Nephron (organoid): ENCODE data around the gene ACVR1B.
A peak's percentile ranks its signal among the peaks of the same experiment; 100 is the strongest.

Experiments
- H3K27ac Mint-ChIP-seq, 3 experiments: 2 replicates each; pipeline ENCODE4 v1.8.0; 2020; ENCODE audit warnings: mixed read lengths in 3 of 3, mild to moderate bottlenecking in 2 of 3, moderate library complexity in 1 of 3
- H3K27me3 Mint-ChIP-seq: 2 replicates; pipeline ENCODE4 v1.8.0; 2021; ENCODE audit warnings: low read depth, mild to moderate bottlenecking, moderate library complexity, mixed read lengths
- H3K36me3 Mint-ChIP-seq: 2 replicates; pipeline ENCODE4 v1.8.0; 2020; ENCODE audit warnings: low read depth, mixed read lengths
- H3K4me1 Mint-ChIP-seq: 2 replicates; pipeline ENCODE4 v1.8.0; 2020; ENCODE audit warnings: mixed read lengths
- H3K4me3 Mint-ChIP-seq, 3 experiments: 2 replicates each; pipeline ENCODE4 v1.8.0; 2020; ENCODE audit warnings: mild to moderate bottlenecking in 3 of 3, mixed read lengths in 3 of 3, moderate library complexity in 2 of 3
- H3K9me3 Mint-ChIP-seq: 2 replicates; pipeline ENCODE4 v1.8.0; 2020; ENCODE audit warnings: mixed read lengths
- TF ChIP-seq, protein P1 (sequence below), 3 experiments: fragments of 200-600 bp; sonication (generic); IDR thresholded peaks; one replicate each; pipeline ENCODE4 v1.5.0; 2021; ENCODE audit warnings: antibody characterized with exemption in 3 of 3; ENCODE audit not compliant: unreplicated experiment in 3 of 3

ACVR1B gene

DNA sequence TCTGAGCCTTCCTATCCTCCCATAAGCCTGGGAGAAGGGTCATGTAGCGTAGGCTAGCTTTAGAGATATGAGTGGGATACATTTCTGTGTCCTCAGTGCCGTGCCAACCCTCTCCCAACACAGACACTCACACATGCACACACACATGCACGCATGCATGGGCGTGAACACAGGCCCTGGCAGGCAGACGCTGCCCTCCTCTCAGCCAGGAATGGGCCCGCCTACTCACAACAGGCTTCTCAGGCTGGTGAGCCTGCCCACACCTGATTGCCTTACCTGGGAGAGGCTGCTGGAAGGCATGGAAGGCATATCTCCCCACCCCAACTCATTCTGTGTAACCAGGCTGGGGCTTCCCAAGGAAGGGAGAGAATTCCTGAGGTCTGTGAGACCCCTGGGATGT lies 12.8 kb upstream of the ACVR1B start:
- H3K9me3 Mint-ChIP-seq, result peaks cover 11% of the 10 kb centered on the region
- peaks cover 5% of the 10 kb centered on the region for H3K27me3 Mint-ChIP-seq
- no peaks in the 10 kb centered on the region for H3K36me3 Mint-ChIP-seq
- TF ChIP-seq, protein P1, sequence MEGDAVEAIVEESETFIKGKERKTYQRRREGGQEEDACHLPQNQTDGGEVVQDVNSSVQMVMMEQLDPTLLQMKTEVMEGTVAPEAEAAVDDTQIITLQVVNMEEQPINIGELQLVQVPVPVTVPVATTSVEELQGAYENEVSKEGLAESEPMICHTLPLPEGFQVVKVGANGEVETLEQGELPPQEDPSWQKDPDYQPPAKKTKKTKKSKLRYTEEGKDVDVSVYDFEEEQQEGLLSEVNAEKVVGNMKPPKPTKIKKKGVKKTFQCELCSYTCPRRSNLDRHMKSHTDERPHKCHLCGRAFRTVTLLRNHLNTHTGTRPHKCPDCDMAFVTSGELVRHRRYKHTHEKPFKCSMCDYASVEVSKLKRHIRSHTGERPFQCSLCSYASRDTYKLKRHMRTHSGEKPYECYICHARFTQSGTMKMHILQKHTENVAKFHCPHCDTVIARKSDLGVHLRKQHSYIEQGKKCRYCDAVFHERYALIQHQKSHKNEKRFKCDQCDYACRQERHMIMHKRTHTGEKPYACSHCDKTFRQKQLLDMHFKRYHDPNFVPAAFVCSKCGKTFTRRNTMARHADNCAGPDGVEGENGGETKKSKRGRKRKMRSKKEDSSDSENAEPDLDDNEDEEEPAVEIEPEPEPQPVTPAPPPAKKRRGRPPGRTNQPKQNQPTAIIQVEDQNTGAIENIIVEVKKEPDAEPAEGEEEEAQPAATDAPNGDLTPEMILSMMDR (IDR thresholded peaks at IDR 0.05; ENCODE audit: unreplicated experiment in 3 of 3), result no peak
- H3K4me3 Mint-ChIP-seq, result no peak overlapping the region
- no peak overlapping the region for H3K27ac Mint-ChIP-seq
- H3K4me1 Mint-ChIP-seq, result peaks cover 32% of the 10 kb centered on the region

DNA sequence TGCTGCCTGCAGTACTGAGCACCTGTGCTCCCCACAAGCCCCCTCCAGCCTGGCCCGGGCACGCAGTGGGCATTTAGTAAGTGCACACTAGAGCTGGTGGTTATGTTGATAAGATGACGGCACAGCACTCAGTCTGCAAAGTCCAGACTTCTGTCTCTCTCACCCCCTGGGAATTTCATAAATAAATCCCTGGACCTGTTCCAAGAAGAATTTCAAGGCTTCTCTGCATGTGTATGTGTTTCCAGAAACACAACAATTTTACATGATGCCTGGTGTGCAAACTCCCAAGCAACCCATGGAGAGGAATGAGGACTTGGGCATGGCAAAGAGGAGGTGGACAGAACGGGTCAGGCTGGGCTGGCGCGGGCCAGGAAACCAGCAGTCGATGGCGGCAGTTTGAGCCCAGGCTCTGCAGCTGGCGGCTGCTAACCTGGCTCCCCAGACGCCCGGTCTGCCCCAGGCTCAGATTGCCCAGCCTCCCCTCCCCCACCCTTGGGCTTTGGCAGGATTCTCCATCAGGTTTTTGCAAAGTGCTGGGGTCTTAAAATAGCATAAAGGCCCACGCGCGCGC lies 10.4 kb upstream of the ACVR1B start:
- TF ChIP-seq, protein P1 (IDR thresholded peaks at IDR 0.05; ENCODE audit: unreplicated experiment in 3 of 3), result no peak
- H3K27ac Mint-ChIP-seq, result peak overlapping the region; percentile 6 to 51 (median 30)
- peak overlapping the region in 1 of 3 experiments; percentile 19 for H3K4me3 Mint-ChIP-seq
- H3K4me1 Mint-ChIP-seq, result peaks cover 24% of the 10 kb centered on the region
- peaks cover 2% of the 10 kb centered on the region for H3K27me3 Mint-ChIP-seq
- H3K9me3 Mint-ChIP-seq, result peaks cover 26% of the 10 kb centered on the region
- peaks cover 6% of the 10 kb centered on the region for H3K36me3 Mint-ChIP-seq

DNA sequence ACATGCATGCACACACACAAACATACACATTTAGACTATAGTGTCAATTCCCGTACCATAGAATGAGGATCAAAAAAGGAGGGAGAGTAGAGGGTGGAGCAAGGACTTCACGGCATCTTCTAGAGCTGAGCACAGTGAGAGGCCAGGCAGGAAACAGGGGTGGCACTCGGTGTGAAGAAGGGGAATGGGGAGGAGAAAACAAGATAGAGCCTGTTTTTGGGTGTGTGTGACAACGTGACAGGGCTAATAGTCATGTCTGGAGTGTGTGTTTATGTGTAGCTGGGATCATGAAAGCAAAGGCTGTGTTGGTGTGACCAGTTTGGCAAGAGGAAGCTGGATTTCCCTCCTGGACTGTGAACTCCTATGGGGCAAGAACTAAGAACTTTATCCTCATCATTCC lies 9.9 kb upstream of the ACVR1B start:
- H3K4me1 Mint-ChIP-seq, result peaks cover 24% of the 10 kb centered on the region
- H3K9me3 Mint-ChIP-seq, result peaks cover 31% of the 10 kb centered on the region
- TF ChIP-seq, protein P1 (IDR thresholded peaks at IDR 0.05; ENCODE audit: unreplicated experiment in 3 of 3), result no peak
- H3K4me3 Mint-ChIP-seq, result no peak overlapping the region
- peaks cover 5% of the 10 kb centered on the region for H3K27me3 Mint-ChIP-seq
- H3K36me3 Mint-ChIP-seq, result peaks cover 6% of the 10 kb centered on the region
- peak overlapping the region; percentile 6 to 51 (median 22) for H3K27ac Mint-ChIP-seq

DNA sequence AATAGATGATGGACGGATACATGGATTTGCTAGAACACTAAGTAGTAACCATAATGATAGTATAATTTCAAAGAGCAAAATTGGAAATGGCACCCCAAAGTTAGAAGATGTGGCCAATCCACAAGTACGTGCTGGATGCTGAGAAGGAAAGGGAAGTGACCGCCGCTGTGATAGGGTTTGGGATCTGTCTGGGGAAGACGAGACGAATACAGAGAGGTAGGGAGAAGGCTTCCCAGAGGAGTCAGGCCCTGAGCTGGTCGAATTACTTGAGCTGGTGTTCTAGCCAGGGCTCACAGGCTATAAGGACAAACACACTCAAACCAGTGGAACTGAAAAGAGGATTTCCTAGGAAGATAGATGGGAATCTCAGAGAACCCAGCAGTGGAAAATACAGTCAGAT lies 9.4 kb upstream of the ACVR1B start:
- H3K4me3 Mint-ChIP-seq, result no peak overlapping the region
- H3K36me3 Mint-ChIP-seq, result peaks cover 6% of the 10 kb centered on the region
- peak overlapping the region in 1 of 3 experiments; percentile 6 for H3K27ac Mint-ChIP-seq
- TF ChIP-seq, protein P1 (IDR thresholded peaks at IDR 0.05; ENCODE audit: unreplicated experiment in 3 of 3), result no peak
- peaks cover 32% of the 10 kb centered on the region for H3K9me3 Mint-ChIP-seq
- peaks cover 24% of the 10 kb centered on the region for H3K4me1 Mint-ChIP-seq
- peaks cover 5% of the 10 kb centered on the region for H3K27me3 Mint-ChIP-seq

DNA sequence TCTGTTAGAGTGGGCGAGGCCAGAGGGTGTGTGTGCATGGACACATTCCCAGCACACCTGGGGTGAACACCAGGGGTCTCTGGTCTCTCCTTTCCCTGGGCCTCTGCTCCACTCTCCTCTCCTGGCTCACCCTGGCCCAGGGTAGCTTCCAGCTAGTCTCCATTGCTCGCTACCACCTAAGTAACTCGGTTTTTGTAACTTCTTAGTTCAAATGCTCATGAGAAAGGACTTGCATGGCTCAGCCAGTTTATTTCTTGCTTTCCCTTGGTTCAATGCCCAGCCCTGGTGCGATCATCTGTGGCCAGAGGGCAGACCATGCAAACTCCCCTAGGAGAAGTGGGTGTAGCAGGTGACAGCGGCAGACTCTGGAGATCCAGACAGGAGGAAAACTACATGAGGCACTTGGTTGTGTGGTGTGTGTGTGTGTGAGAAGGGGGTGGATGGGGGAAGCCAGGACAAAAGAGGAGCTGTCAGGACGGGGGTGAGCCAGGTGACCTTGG lies 8.9 kb upstream of the ACVR1B start:
- Mint-ChIP-seq H3K36me3 (peaks cover 6% of the 10 kb centered on the region), H3K27ac (no peak overlapping the region), H3K4me1 (peaks cover 24% of the 10 kb centered on the region), H3K27me3 (peaks cover 5% of the 10 kb centered on the region), H3K4me3 (no peak overlapping the region), H3K9me3 (peaks cover 34% of the 10 kb centered on the region)
- TF ChIP-seq, protein P1 (IDR thresholded peaks at IDR 0.05; ENCODE audit: unreplicated experiment in 3 of 3), result no peak

DNA sequence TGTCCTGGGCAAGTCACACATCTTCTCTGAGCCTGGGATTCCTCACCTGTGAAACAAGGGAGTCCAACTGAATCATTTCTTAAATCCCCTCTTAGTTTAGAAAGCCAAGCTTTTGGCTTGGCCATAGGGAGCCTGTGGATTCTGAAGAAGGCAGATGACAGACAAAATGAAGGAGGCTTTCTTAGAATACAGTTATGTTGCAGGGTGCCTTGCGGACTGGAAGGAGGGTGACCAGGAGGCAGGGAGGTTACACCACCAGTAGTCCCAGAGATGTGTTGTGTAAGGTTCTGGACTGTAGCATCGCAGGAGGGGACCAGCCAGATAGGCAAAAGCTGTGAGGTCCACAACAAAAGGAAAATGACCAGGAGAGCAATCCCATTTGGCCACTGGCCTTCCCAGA lies 8.2 kb upstream of the ACVR1B start:
- peaks cover 34% of the 10 kb centered on the region for H3K9me3 Mint-ChIP-seq
- H3K27ac Mint-ChIP-seq, result no peak overlapping the region
- peaks cover 6% of the 10 kb centered on the region for H3K36me3 Mint-ChIP-seq
- TF ChIP-seq, protein P1 (IDR thresholded peaks at IDR 0.05; ENCODE audit: unreplicated experiment in 3 of 3), result no peak
- peaks cover 24% of the 10 kb centered on the region for H3K4me1 Mint-ChIP-seq
- H3K27me3 Mint-ChIP-seq, result peaks cover 12% of the 10 kb centered on the region
- H3K4me3 Mint-ChIP-seq, result no peak overlapping the region
